DND-41 (cell line): ENCODE data around the gene GRID1.

Source experiments
- EZH2 ChIP-seq: IDR thresholded peaks from 3 replicates; pipeline ENCODE4 v1.6.1; 2012; ENCODE audit warnings: borderline replicate concordance, low read depth, mild to moderate bottlenecking, moderate library complexity, low read length, inconsistent platforms; ENCODE audit not compliant: severe bottlenecking
- TF ChIP-seq, protein P1 (sequence below): IDR thresholded peaks from 2 replicates; pipeline ENCODE4 v1.5.1; 2012; ENCODE audit warnings: borderline replicate concordance, low read length, moderate library complexity, mild to moderate bottlenecking; ENCODE audit not compliant: poor library complexity, severe bottlenecking; ENCODE audit errors: extremely low read depth

DNA sequence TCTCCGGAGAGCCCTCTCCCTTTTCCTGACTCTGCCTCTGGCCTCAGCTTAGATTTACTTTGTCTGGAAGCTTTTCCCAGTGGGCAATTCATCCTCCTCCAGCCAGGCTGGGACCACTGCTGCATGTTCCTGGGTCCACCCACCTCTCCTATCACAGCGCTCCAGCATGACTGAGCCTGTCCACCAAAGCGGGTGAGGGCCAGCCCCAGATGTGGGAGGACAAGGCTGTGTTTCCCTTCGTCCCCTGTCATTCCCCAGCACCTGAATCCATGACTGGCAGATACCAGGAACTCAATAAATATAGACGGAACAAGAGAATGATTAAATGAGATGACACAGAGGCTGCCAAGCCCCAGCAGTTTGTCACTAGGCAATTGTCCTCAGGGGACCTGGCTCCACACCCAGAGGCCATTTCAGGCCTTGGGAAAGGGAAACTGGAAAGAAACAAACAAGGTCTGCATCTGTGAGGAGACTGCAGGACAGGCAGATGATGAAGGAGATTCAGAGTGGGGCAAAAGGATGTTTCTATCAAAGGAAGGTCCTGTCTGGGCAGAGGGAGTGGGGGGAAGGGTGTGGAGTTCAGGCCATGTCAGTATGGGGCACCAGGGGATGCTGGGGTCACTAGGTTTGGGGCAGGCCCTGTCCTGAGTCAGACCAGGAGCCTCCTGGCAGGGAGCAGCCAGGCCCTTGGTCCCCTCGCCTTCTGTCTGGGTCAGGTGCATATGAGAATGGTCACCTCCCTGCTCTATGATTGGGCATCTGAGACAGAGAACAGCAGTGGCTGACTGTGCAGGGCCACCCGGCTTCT lies 576.4 kb downstream of the GRID1 start:
- TF ChIP-seq, protein P1, sequence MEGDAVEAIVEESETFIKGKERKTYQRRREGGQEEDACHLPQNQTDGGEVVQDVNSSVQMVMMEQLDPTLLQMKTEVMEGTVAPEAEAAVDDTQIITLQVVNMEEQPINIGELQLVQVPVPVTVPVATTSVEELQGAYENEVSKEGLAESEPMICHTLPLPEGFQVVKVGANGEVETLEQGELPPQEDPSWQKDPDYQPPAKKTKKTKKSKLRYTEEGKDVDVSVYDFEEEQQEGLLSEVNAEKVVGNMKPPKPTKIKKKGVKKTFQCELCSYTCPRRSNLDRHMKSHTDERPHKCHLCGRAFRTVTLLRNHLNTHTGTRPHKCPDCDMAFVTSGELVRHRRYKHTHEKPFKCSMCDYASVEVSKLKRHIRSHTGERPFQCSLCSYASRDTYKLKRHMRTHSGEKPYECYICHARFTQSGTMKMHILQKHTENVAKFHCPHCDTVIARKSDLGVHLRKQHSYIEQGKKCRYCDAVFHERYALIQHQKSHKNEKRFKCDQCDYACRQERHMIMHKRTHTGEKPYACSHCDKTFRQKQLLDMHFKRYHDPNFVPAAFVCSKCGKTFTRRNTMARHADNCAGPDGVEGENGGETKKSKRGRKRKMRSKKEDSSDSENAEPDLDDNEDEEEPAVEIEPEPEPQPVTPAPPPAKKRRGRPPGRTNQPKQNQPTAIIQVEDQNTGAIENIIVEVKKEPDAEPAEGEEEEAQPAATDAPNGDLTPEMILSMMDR, result no peak
- TF ChIP-seq EZH2, result no peak
